Measurements from ENCODE around the gene IGSF23.
"Not testable (repeated sequence)": the region's sequence is repeated elsewhere in the genome, so short reads cannot be mapped to it uniquely, and the experiment has no call there.

Gene IGSF23

DNA sequence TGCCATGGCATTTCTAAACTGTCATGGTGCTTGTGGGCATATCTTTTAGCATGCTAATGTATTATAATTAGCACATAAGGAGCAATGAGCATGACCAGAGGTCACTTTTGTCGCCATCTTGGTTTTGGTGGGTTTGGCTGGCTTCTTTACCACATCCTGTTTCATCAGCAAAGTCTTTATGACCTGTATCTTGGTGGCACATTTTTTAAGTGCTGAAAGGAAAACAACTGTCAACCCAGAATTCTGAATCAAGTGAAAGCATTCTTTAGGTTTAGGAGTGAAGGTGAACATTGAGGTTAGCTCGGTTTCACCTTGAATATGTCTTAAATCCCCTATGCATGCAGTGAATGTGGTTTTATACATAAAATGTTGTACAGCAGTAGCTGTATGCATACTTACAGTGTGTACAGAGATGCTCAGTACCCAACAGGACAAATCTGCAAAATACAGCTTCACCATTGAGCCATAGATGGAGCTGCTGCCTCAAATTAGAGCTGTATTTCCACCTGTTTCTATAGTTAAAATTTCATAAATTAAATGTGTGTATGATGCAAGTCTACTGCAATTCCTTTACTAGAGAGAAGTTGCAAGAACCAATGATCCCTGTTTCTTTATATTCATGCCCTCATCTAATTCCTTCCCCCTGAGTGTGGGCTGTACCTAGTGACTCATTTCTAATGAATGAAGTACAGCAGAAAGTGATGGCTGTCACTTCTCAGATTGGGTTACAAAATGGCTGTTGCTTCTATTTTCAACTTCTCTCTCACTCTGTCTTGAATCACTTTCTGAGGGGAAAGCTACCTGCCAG is 25.2 kb upstream of the IGSF23 start:
- peak; percentile 80 for DNase-seq (ENCODE audit: low read depth)

DNA sequence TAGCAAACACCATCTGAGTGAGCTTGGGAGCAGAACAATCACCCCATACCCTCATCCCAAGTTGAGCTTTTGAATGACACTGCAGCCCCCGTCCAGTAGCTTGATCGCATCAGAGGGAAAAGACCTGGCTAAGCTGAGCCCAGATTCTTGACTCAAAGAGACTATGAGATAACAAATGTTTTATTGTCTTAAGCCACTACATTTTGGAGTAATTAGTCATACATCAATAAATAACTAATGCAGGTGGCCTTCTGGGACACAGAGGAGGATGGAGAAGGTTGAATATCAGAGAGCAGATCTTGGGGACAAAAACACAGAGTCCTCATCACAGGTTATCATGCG is 24.6 kb upstream of the IGSF23 start:
- no peak for DNase-seq (ENCODE audit: low read depth)

DNA sequence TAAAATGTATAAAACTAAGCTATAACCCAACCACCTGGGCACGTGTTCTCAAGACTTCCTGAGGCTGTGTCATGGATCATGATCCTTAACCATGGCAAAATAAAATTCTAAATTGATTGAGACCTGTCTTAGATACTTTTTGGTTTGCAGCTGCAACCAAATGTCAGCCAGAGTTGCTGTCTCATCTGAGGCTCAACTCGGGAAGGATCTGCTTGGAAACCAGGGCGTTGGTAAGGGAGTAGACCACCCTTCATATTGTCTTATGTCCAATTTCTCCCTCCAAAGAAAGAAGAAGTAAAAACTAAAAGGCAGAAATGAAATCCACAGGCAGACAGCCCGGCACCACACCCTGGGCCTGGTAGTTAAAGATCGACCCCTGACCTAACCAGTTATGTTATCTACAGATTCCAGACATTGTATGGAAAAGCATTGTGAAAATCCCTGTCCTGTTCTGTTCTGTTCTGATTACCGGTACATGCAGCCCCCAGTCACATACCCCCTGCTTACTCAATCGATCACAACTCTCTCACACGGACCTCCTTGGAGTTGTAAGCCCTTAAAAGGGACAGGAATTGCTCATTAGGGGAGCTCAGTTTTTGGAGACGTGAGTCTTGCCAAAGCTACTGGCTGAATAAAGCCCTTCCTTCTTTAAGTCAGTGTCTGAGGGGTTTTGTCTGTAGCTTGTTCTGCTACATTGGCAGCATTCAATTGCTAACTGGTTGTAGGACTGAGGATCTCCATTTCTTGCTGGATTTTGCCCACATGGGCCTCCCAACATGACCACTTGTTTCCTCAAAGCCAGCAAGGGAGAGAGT is 22.9 kb upstream of the IGSF23 start:
- no peak for DNase-seq (ENCODE audit: low read depth)

DNA sequence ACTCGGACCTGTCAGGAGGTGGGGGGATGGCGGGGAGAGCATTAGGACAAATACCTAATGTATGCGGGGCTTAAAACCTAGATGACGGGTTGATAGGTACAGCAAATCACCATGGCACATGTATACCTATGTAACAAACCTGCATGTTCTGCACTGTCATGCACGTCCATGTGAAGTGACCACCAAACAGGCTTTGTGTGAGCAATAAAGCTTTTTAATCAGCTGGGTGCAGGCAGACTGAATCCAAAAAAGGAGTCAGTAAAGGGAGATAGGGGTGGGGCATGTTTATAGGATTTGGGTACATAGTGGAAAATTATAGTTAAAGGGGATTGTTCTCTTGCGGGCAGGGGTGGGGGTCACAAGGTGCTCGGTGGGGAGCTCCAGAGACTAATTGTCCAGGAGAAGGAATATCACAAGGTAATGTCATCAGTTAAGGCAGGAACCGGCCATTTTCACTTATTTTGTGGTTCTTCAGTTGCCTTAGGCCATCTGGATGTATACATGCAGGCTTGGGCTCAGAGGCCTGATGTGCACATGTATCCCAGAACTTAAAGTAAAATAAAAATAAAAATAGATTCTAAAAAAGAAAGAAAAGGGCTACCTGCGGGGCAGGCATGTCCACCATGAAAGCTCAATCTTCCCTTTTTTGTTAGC is 21.9 kb upstream of the IGSF23 start:
- DNase-seq (ENCODE audit: low read depth) = not testable (repeated sequence)

DNA sequence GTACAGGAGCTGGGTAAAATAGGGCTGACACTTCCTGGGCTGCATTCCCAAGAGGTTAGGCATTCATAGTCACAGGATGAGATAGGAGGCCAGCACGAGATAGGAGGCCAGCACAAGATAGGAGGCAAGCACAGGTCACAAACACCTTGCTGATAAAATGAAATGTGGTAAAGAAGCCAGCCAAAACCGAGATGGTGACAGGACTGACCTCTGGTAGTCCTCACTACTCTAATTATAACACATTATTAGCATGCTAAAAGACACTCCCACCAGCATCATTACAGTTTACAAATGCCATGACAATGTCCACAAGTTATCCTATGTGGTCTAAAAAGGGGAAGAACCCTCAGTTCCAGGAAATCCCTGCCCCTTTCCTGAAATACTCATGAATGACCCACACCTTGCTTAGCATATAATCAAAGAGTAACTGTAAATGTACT is 20.9 kb upstream of the IGSF23 start:
- peak; percentile 36 for DNase-seq (ENCODE audit: low read depth)

DNA sequence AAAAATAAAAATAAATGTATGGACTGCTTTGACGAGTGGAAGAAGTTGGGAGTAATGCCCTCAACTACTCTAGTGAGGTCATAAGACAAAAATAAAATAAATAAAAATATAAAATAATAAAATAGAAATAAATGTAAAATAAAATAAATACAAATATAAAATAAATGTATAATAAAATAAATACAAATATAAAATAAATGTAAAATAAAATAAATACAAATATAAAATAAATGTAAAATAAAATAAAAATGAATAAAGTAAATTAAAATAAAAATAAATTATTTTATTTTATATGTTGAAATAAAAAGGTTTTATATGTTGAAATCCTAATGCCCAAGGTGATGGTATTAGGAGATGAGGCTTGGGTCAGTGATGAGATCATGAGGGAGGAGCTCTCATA is 20.1 kb upstream of the IGSF23 start:
- no peak for DNase-seq (ENCODE audit: low read depth)

DNA sequence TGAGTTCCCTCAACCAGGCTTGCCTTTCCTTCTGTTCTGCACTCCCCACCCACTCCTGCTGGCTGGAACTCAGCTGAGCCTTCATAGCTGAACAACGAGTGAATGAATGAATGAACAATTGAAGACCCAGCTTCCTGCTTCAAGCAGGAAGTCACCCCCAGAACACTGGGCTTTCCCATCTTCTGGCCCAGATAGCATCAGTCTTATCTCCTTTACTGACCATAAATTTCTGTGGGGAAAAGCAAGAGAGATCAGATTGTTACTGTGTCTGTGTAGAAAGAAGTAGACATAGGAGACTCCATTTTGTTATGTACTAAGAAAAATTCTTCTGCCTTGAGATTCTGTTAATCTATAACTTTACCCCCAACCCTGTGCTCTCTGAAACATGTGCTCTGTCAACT is 19.5 kb upstream of the IGSF23 start:
- DNase-seq (ENCODE audit: low read depth) = not testable (repeated sequence)

DNA sequence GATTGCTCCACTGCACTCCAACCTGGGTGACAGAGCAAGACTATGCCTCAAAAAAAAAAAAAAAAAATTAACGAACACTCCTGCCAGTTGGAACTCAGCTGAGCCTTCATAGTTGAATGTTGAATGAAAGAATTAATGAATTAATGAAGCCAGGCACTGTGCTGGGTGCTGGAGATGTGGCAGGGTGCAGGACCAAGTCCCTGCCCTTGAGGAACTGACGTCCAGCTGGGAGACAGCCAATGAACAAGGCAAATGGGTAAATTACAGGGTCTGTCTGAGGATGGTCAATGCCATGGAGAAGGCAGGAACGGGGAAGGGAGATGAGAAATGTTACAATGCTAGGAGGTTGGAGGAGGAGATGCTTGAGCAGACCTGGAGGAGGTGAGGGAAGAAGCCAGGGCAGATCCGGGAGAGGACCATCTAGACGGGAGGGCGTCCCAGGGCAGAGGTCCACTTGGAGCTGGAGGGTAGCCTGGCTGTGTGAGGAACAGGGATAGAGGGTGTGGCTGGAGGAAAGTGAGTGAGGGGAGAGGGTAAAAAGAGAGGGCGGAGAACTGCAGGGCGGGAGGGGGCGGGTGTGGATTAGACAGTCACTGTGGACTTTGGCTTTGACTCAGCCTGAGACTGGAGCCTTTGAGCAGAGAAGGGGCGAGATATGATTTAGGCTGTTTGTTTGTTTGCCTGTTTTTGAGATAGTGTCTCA is 16.8 kb upstream of the IGSF23 start:
- no peak for DNase-seq (ENCODE audit: low read depth)

DNA sequence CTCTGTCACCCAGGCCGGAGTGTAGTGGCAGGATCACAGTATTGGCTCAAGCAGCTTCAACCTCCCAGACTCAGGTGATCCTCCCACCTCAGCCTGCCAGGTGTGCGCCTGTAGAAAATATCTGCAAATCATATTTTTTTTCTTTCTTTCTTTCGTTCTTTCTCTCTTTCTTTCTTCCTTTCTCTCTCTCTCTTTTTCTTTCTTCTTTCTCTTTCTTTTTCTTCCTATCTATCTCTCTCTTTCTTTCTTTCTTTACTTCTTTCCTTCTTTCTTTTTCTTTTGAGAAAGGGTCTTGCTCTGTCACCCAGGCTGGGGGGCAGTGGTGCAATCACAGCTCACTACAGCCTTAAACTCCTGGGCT is 16.3 kb upstream of the IGSF23 start:
- DNase-seq (ENCODE audit: low read depth) = no peak

DNA sequence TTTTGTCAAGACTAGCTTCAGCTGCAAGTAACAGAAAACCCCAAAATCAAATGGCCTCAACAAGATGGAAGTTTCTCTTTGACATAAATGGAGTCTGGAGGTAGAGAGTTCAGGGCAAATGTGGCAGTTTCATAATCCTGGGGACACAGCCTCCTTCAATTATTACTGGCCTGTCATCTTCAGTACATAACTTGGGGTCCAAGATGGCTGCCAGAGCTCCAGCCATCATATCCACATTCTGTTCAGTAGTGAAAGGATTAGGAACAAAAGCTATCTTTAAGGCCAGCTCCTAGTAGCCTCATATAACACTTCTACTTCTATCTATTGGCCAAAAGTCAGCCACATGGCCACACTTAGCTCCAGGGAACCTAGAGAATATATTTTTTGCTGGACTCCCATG is 15.0 kb upstream of the IGSF23 start:
- no peak for DNase-seq (ENCODE audit: low read depth)

DNA sequence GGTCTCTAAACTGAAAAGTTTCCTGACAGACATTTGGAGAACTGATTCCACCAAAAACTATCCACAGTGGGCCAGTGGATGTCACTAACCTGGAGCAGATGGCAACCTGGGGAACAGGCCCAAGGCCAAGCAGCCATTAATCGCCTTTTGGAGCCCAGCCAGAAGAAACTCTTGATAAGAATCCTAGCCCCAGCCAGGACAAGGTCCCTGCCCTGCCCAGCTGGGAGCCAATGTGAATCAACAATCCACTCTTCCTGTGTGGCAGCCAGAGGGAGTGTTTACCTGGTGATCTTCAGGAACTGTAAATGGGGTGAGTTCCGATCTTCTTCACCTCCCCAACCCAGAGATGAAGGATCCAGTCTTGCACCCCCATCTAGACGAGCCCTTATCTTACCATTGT is 14.5 kb upstream of the IGSF23 start:
- no peak for DNase-seq (ENCODE audit: low read depth)

DNA sequence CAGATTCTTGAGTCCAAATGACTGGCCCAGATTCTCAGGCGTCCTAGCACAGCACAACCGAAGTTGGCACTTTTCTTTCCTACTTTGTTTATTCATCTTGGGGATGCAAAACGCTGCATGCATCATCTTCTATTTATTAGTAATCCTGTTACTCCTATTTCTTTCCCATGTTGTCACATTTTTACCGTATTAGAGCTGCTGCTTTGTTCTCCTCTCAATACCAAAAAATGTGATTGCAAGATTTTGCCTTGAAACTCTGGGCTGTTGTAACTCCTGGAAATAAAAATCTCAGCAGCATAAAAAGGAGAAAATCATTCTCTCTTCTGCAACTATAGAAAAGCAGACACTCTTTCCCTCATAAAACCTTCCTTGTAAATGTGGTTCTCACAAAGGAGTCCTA is 12.9 kb upstream of the IGSF23 start:
- DNase-seq (ENCODE audit: low read depth) = no peak

DNA sequence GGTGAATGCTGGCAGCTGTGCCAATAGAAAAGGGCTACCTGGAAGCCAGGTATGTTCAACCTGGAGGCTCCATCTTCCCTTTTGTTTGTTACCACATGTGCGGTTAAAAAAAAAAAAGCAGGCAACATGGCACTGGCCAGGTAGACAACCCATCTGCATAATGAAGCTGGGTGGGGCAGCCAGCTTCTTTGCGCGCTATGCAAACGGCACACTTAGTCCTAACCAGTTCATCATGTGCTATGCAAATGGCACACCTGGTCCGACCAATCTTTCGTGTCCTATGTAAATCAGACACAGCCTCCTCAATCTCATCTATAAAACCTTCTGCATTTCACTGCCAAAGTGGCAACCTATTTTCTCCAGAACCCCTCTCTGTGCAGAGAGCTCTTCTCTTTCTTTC is 11.3 kb upstream of the IGSF23 start:
- no peak for DNase-seq (ENCODE audit: low read depth)

DNA sequence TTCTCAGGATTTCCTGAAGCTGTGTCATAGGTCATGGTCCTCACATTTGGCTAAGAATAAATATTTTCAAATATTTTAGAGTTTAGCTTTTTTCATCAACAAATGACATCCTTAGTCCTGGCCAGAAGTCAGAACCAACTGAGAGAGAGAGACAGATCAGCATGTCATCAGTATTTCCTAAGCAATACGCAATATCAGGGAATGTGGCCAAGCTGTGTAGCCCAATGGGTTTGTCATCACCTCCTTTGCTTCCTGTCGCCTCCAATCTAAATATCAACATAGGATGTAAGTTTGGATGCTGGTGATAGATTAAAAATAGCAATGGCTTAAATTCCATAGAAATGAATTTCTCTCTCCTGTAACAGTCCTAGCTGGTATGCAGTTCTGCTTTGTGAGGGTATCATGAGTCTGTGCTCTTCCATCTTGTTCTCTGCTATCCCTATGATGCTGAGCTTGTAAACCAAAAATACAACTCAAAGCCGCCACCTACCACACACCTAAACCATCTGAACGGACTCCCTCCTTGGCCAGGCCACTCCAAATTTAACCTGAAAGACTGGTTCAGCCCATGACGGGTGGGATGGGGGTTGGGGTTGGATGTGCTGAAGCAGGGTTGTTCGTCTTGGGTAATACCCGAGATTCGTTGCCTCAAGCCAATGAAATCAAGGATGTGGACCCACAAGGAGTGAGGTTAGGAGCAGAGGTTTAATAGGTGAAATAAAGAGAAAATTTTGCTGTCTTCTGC is 10.0 kb upstream of the IGSF23 start:
- peak; percentile 51 for DNase-seq (ENCODE audit: low read depth)

DNA sequence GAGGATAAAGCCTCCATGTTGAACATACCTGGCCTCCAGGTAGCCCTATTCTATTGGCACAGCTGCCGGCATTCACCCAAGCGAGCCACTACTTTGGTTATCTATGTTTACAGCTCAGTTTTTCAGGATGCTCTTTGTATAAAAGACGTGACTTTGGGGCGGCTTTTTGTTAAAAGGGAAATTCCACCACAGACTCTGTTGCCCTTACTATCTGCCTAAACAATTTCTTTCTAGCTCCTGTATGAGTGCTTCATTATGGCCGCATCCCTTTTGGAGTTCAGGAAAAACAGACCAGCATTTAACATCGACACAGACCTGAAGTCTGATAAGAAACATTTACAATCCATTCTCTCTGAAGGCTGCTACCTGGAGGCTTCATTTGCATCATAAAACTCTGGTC is 9.1 kb upstream of the IGSF23 start:
- DNase-seq (ENCODE audit: low read depth) = no peak

DNA sequence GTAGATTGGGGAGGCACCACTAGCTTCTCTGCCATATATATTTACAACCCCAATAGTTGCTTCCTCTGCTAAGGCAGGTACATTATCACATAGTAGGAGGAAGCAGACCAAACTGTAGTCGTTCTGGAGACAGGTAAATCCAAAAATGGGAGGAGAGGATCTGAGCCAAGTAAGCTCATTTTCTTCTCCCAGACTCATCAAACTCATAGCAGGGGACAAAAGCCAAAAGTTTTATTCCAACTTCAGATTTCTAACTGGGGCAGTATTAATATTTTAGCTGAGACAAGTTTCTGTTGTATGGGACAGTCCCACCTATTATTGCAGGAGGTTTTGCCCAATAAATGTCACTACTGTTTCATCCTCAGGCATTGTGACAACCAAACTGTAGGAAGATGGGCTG is 7.8 kb upstream of the IGSF23 start:
- no peak for DNase-seq (ENCODE audit: low read depth)

DNA sequence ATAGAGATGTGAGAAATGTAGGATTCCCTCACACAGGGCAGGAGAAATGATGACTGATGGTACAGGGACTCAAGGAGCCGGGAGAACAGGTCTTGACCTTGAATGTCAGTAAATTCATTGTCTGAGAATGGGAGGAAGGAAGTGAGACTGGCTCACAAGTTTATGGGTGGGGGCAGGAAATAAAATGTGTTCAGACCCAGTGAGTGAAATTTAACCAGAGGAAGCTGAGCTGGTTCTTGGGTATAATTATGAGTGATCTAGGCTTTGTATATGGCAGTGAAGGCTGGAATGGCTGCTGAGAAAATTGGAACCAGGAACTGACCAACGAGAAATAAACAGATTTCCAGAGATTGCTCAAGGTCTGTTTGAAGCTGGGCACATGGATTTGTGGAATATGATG is 6.3 kb upstream of the IGSF23 start:
- DNase-seq (ENCODE audit: low read depth) = no peak

DNA sequence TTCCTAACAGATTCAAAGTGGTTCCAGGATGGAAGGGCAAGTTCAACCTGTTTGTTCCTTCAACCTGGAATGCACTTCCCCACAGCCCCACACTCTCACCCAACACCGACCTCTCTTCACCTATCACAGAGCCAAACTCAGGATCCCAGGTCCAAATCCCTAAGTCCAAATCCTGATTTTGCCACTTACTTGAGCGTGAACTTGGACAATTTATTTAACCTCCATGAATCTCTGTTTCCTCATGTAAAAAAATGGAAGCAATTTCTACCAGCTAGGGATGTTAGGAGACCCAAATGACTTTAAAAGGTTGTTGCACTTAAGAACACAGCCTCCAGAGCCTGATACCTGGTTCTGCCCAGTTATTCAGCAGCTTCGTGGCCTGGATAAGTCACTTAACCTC is 5.4 kb upstream of the IGSF23 start:
- DNase-seq (ENCODE audit: low read depth) = no peak

DNA sequence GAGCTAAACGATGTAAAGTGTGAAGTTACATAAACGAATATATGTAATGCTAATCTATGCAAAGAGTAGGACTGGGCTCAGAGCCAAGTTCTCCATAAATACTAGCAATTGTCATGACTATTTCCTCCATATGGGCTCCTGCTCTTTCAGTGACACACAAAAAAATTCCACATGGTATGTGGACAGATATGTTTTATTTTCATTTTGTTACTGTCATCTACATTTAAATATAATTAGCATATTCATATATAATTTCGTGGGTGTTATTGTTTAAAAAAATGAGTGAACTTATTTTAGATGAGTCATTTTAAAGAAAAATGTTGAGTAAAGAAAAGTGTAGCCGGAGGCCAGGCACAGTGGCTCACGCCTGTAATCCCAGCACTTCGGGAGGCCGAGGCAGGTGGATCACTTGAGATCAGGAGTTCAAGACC is 5.0 kb upstream of the IGSF23 start:
- no peak for DNase-seq (ENCODE audit: low read depth)

DNA sequence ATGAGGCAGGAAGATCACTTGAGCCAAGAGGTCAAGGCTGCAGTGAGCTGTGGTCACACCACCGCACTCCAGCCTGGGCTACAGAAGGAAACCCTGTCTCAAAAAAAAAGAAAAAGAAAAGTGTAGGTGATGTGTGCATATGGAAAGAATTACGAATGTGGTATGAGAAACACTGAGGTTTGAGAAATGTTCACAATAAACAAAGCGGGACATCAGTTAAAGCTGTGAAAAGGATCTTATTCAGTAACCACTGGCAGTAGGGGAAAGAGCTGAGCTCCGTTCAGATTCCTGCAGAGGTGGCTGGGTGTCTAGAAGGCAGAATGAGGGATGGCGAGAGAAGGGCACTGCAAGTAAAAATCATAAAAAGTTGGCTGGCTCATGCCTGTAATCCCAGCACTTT is 4.1 kb upstream of the IGSF23 start:
- DNase-seq (ENCODE audit: low read depth) = no peak

DNA sequence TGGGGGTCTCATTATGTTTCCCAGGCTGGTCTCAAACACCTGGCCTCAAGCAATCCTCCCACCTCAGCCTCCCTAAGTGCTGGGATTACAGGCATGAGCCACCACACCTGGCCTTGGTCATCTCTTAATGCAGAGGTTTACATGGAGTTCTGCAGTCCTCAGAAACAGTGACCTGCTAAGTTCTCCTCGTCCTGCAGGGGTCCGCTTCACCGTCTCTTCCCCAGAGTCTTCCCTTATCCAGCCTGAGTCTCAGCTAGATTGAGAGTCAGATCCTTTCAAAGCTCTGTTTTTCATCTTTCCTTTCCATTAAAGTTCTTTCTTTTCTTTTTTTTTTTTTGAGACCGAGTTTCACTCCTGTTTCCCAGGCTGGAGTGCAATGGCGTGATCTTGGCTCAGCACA is 2.9 kb upstream of the IGSF23 start:
- peak; percentile 44 for DNase-seq (ENCODE audit: low read depth)

DNA sequence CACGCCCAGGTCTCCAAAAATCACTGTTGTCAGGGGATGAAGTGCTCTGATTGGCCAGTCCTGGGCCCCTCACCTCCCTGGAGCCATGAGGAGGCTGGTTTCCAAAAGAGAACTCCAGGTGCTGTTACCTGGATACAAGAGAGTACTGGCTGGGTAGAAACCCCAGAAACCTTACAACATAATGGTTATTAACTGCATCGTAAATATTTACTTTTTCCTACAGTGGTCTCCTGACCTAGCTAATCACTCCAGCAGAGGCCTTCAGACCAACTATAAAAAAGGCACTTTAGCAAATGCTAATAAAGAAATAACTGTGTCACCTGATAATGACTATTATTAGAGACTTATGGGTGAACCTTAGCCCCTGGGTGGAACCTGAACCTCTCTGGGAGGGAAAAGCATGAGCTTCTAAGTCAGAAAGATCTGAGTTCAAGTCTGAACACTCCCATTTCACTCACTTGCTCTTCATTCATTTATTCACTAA is 1.5 kb upstream of the IGSF23 start:
- no peak for DNase-seq (ENCODE audit: low read depth)

Measured in amniotic epithelial cell (primary cell).